HG02571 (cell line): ENCODE results near the gene CCDC93.

Source experiments
- ATAC-seq: cut with Tn5 transposase; IDR thresholded peaks from one replicate; pipeline ENCODE4 v1.9.1; 2021; ENCODE audit warnings: mild to moderate bottlenecking, moderate library complexity; ENCODE audit not compliant: unreplicated experiment

CCDC93 gene

GRCh38 chr2:117994729-117995128 lies 19.1 kb downstream of the CCDC93 start:
- ATAC-seq, result no peak

GRCh38 chr2:117989854-117990438 lies 23.9 kb downstream of the CCDC93 start:
- ATAC-seq, result no peak

- no peak for ATAC-seq
Measured at GRCh38 chr2:117987121-117987520, 26.7 kb downstream of the CCDC93 start.

GRCh38 chr2:117985092-117985491 lies 28.8 kb downstream of the CCDC93 start:
- no peak for ATAC-seq

- ATAC-seq, result no peak
Measured at GRCh38 chr2:117984208-117984607, 29.7 kb downstream of the CCDC93 start.

GRCh38 chr2:117983040-117983439 lies 30.8 kb downstream of the CCDC93 start:
- no peak for ATAC-seq

- no peak for ATAC-seq
Measured at GRCh38 chr2:117982376-117983033, 31.4 kb downstream of the CCDC93 start.

GRCh38 chr2:117981810-117982209 lies 32.1 kb downstream of the CCDC93 start:
- no peak for ATAC-seq

- no peak for ATAC-seq
Measured at GRCh38 chr2:117980783-117981676, 32.8 kb downstream of the CCDC93 start.

GRCh38 chr2:117979911-117980701 lies 33.8 kb downstream of the CCDC93 start:
- ATAC-seq, result no peak

- ATAC-seq, result no peak
Measured at GRCh38 chr2:117977696-117978095, 36.2 kb downstream of the CCDC93 start.

- no peak for ATAC-seq
Measured at GRCh38 chr2:117976581-117976980, 37.3 kb downstream of the CCDC93 start.

GRCh38 chr2:117973498-117974082 lies 40.3 kb downstream of the CCDC93 start:
- no peak for ATAC-seq

GRCh38 chr2:117972476-117973123 lies 41.3 kb downstream of the CCDC93 start:
- no peak for ATAC-seq

- ATAC-seq, result no peak
Measured at GRCh38 chr2:117968722-117969121, 45.1 kb downstream of the CCDC93 start.

- ATAC-seq, result no peak
Measured at GRCh38 chr2:117967977-117968718, 45.7 kb downstream of the CCDC93 start.

GRCh38 chr2:117963446-117963845 lies 50.4 kb downstream of the CCDC93 start:
- ATAC-seq, result no peak

- ATAC-seq, result no peak
Measured at GRCh38 chr2:117961201-117961600, 52.7 kb downstream of the CCDC93 start.

- no peak for ATAC-seq
Measured at GRCh38 chr2:117960231-117960630, 53.6 kb downstream of the CCDC93 start.
